ENCODE results near the gene TBXAS1.

TBXAS1 gene

DNA sequence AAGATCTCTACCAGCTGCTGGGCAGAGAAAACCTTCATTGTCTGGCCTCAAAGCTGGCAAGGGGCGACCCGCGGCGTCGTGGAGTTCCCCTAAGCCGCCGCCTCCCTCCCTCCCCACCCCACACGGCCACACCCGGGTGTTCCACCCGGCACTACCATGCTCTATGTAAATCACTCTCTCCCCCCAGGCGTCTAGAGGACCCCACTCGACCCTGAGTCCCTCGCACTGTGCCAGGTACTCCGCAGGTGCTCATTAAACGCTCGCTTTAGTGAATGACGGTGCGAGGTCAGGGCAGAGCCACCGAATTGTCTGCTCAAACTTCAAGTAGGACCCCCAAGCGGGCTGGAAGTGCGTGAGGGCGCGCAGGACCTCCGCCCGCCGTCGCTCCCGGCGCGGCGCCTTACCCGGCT, 233.1 kb downstream of the TBXAS1 start:
- ATAC-seq (ENCODE audit: low read depth), result peak; percentile 1; the same call in 1 of the 3 replicates
- Histone ChIP-seq H3K9me3 (ENCODE audit: severe bottlenecking) (peaks cover 8% of the 10 kb centered on the region), H3K4me1 (ENCODE audit: insufficient read depth, poor library complexity, severe bottlenecking) (peaks cover 26% of the 10 kb centered on the region), H3K4me3 (ENCODE audit: severe bottlenecking) (peak overlapping the region; percentile 98), H3K27ac (ENCODE audit: poor library complexity, severe bottlenecking) (peak overlapping the region; percentile 87), H3K36me3 (ENCODE audit: low read depth) (peaks cover 9% of the 10 kb centered on the region), H3K27me3 (ENCODE audit: insufficient read depth, poor library complexity, severe bottlenecking) (no peaks in the 10 kb centered on the region)
- DNase-seq (ENCODE audit: low spot score), result no peak
- TF ChIP-seq, protein P1, sequence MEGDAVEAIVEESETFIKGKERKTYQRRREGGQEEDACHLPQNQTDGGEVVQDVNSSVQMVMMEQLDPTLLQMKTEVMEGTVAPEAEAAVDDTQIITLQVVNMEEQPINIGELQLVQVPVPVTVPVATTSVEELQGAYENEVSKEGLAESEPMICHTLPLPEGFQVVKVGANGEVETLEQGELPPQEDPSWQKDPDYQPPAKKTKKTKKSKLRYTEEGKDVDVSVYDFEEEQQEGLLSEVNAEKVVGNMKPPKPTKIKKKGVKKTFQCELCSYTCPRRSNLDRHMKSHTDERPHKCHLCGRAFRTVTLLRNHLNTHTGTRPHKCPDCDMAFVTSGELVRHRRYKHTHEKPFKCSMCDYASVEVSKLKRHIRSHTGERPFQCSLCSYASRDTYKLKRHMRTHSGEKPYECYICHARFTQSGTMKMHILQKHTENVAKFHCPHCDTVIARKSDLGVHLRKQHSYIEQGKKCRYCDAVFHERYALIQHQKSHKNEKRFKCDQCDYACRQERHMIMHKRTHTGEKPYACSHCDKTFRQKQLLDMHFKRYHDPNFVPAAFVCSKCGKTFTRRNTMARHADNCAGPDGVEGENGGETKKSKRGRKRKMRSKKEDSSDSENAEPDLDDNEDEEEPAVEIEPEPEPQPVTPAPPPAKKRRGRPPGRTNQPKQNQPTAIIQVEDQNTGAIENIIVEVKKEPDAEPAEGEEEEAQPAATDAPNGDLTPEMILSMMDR (IDR thresholded peaks at IDR 0.05; ENCODE audit: poor library complexity, severe bottlenecking), result no peak

DNA sequence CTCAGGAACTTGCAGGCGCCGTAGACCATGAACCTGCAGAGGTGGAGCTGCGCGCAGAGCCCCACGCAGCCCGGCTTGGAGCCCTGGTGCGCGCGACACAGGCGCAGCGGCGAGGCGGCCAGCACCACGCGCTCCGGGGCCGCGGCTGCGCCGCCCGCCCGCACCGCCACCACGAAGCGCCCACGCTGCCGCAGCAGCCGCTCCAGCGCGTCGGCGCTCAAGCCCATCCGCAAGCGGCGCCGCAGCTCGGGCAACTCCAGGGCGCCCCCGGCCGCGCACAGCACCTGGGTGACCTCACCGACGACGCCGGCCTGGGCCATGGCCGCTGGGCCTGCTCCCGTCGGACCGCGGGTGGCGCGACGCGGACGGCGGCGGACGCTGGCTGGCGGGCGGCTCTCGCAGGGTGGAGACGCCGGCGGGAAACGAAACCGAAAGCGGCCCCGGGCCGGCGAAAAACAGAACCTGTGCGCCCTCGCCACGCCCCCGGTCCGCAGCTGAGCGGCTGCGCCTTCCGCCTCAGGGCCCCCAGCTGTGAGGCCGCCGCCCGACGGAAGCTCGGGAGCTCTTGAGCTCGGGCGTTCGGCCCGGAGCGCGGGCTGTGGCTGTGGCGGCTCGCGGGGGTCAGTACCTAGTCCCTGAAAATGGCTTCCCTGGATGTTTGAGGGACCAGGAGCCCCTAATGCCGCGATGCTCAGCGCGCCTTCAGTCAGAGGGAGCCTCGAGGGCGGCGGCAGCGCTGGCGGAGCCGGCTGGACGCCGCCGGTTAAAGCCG, 233.7 kb downstream of the TBXAS1 start, which contains the start of gene PARP12:
Gene PARP12, minus strand, starts transcription at position 424 of the 772 bp plus-strand sequence. Its CDS starts 104 bp downstream, at position 320.
- Histone ChIP-seq H3K4me3 (ENCODE audit: severe bottlenecking) (peak within 1 kb of the TSS; percentile 98), H3K27me3 (ENCODE audit: insufficient read depth, poor library complexity, severe bottlenecking) (no peaks in the 10 kb centered on the region), H3K9me3 (ENCODE audit: severe bottlenecking) (peaks cover 10% of the 10 kb centered on the region), H3K27ac (ENCODE audit: poor library complexity, severe bottlenecking) (peak within 1 kb of the TSS; percentile 87), H3K36me3 (ENCODE audit: low read depth) (peaks cover 3% of the 10 kb centered on the region), H3K4me1 (ENCODE audit: insufficient read depth, poor library complexity, severe bottlenecking) (peaks cover 26% of the 10 kb centered on the region)
- ATAC-seq (ENCODE audit: low read depth), result peak; percentile 57
- DNase-seq (ENCODE audit: low spot score), result no peak
- TF ChIP-seq, protein P1 (IDR thresholded peaks at IDR 0.05; ENCODE audit: poor library complexity, severe bottlenecking), result peak; percentile 18

DNA sequence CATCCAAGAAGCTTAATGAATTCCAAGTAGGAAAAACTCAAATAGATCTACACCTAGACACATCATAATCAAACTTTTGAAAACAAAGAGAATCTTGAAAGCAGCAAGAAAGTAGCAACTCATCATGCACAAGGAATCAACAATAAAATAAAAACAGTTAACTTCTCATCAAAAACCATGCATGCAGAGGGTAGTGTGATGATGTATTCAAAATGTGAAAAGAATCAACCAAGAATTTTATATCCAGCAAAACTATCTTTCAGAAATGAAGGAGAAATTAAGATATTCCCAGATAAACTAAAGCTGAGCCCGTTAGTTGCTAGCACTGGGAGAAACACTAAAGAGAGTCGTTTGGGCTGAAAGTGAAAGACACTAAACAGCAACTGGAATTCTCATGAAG, 238.0 kb downstream of the TBXAS1 start:
- no peaks in the 10 kb centered on the region for H3K27me3 ChIP-seq (ENCODE audit: insufficient read depth, poor library complexity, severe bottlenecking)
- ATAC-seq (ENCODE audit: low read depth) (no peak), DNase-seq (ENCODE audit: low spot score) (no peak)
- no peak overlapping the region for H3K4me3 ChIP-seq (ENCODE audit: severe bottlenecking)
- no peak overlapping the region for H3K27ac ChIP-seq (ENCODE audit: poor library complexity, severe bottlenecking)
- no peaks in the 10 kb centered on the region for H3K4me1 ChIP-seq (ENCODE audit: insufficient read depth, poor library complexity, severe bottlenecking)
- no peaks in the 10 kb centered on the region for H3K36me3 ChIP-seq (ENCODE audit: low read depth)
- peaks cover 10% of the 10 kb centered on the region for H3K9me3 ChIP-seq (ENCODE audit: severe bottlenecking)
- TF ChIP-seq, protein P1 (IDR thresholded peaks at IDR 0.05; ENCODE audit: poor library complexity, severe bottlenecking), result no peak

DNA sequence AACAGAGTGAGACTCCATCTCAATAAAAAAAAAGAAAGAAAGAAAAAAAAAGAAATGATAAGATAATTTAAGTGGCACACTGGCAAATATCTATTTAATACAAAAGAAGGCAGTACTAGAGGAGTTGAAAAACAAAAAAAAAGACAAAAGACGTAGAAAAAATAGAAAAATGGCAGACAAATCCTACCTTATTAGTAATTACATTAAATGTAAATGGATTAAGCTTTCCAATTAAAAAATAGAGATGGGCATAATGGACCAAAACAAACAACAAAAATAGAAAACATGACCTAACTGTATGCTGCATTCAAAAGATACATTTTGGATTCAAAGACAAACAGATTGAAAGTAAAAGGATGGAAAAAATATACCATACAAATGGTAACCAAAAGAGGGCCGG, 239.0 kb downstream of the TBXAS1 start:
- ATAC-seq (ENCODE audit: low read depth) (no peak), DNase-seq (ENCODE audit: low spot score) (no peak)
- TF ChIP-seq, protein P1 (IDR thresholded peaks at IDR 0.05; ENCODE audit: poor library complexity, severe bottlenecking), result no peak
- Histone ChIP-seq H3K27ac (ENCODE audit: poor library complexity, severe bottlenecking) (no peak overlapping the region), H3K4me3 (ENCODE audit: severe bottlenecking) (no peak overlapping the region), H3K36me3 (ENCODE audit: low read depth) (no peaks in the 10 kb centered on the region), H3K4me1 (ENCODE audit: insufficient read depth, poor library complexity, severe bottlenecking) (no peaks in the 10 kb centered on the region), H3K9me3 (ENCODE audit: severe bottlenecking) (peaks cover 10% of the 10 kb centered on the region), H3K27me3 (ENCODE audit: insufficient read depth, poor library complexity, severe bottlenecking) (no peaks in the 10 kb centered on the region)

All from RWPE2 (cell line).